PFSK-1 (cell line): ENCODE measurements around the gene KIDINS220.

ENCODE experiments used
- POLR2AphosphoS5 ChIP-seq: IDR thresholded peaks from 2 replicates; pipeline ENCODE4 v1.6.1; 2012; ENCODE audit warnings: low read depth, mild to moderate bottlenecking, control low read depth, low read length, moderate library complexity
- SIN3A ChIP-seq: IDR thresholded peaks from 2 replicates; pipeline ENCODE4 v1.6.1; 2012; ENCODE audit warnings: mild to moderate bottlenecking, low read length, moderate library complexity, borderline replicate concordance; ENCODE audit not compliant: insufficient read depth
- TAF1 ChIP-seq: IDR thresholded peaks from 2 replicates; pipeline ENCODE4 v1.6.1; 2012; ENCODE audit warnings: low read length, control low read depth, borderline replicate concordance; ENCODE audit not compliant: insufficient read depth
- TF ChIP-seq, protein P1 (sequence below), 2 experiments: IDR thresholded peaks; 2 replicates each; pipeline versions ENCODE4 v1.6.1 to v1.8.0; 2011 to 2012; ENCODE audit warnings: low read depth in 2 of 2, low read length in 2 of 2, control low read depth in 1 of 2, inconsistent platforms in 1 of 2, mild to moderate bottlenecking in 1 of 2, moderate library complexity in 1 of 2; ENCODE audit not compliant: insufficient read depth in 1 of 2

DNA sequence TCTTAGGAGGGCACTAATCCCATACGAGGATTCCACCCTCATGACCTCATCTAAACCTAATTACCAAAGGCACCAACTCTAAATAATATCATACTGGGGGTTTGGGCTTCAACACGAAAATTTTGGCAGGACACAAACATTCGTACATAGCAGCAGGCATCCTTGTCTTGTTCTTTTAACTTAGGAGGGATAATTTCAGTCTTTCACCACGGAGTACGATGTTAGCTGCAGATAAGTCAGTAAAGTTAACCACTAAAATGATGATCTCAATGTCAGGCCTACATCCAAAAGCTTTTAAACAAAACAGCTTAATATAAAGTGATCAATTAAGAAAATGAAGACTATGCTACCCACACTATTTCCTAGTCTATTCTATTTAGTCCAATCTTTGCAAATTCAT lies 80.7 kb downstream of the KIDINS220 start:
- TF ChIP-seq POLR2AphosphoS5 (no peak), TAF1 (no peak), SIN3A (no peak)
- TF ChIP-seq, protein P1, sequence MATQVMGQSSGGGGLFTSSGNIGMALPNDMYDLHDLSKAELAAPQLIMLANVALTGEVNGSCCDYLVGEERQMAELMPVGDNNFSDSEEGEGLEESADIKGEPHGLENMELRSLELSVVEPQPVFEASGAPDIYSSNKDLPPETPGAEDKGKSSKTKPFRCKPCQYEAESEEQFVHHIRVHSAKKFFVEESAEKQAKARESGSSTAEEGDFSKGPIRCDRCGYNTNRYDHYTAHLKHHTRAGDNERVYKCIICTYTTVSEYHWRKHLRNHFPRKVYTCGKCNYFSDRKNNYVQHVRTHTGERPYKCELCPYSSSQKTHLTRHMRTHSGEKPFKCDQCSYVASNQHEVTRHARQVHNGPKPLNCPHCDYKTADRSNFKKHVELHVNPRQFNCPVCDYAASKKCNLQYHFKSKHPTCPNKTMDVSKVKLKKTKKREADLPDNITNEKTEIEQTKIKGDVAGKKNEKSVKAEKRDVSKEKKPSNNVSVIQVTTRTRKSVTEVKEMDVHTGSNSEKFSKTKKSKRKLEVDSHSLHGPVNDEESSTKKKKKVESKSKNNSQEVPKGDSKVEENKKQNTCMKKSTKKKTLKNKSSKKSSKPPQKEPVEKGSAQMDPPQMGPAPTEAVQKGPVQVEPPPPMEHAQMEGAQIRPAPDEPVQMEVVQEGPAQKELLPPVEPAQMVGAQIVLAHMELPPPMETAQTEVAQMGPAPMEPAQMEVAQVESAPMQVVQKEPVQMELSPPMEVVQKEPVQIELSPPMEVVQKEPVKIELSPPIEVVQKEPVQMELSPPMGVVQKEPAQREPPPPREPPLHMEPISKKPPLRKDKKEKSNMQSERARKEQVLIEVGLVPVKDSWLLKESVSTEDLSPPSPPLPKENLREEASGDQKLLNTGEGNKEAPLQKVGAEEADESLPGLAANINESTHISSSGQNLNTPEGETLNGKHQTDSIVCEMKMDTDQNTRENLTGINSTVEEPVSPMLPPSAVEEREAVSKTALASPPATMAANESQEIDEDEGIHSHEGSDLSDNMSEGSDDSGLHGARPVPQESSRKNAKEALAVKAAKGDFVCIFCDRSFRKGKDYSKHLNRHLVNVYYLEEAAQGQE (IDR thresholded peaks at IDR 0.05; ENCODE audit: insufficient read depth in 1 of 2, low read depth in 2 of 2, low read length in 2 of 2) = no peak
